Endothelial cell of umbilical vein (primary cell): Measurements from ENCODE around the gene COMP. TPM values are rescaled to one million over a fixed set of nuclear protein-coding genes. Genes with fewer than 3 reads are reported as not detected.

Experiments
- BruUV-seq: library from RNA; stranded (reverse); fragments of 400-500 nt; replicated peaks from 2 replicates; lab custom pipeline; 2021; lab: Mats Ljungman, UMichigan
- CTCF ChIA-PET: fragments of 300-600, 350-600 bp; sonication (Branson Sonifier 250); formaldehyde crosslinking; loops from one replicate; lab custom pipeline; 2021; ENCODE audit warnings: antibody characterized with exemption, inconsistent platforms; lab: Charles Lee
- POLR2A ChIA-PET: fragments of 300-600, 350-600 bp; sonication (Branson Sonifier 250); formaldehyde crosslinking; loops from one replicate; lab custom pipeline; 2021; ENCODE audit warnings: antibody characterized with exemption, inconsistent platforms; lab: Charles Lee
- DNase-seq: peaks from one replicate; pipeline ENCODE4 v3.0.0-alpha.2; 2011; ENCODE audit warnings: low read depth, low spot score
- FAIRE-seq: peaks from 2 replicates; lab custom pipeline; 2011; peaks lifted over from hg19 to GRCh38; lab: Jason Lieb, UNC
- H2AFZ ChIP-seq: 2 replicates; pipeline ENCODE4 v1.6.0; 2012; ENCODE audit warnings: low read depth, low read length, control low read depth, inconsistent platforms
- H3K27ac ChIP-seq: 2 replicates; pipeline ENCODE4 v1.5.1; 2011; ENCODE audit warnings: low read depth, mild to moderate bottlenecking, control low read depth, low read length, moderate library complexity; ENCODE audit not compliant: insufficient read depth
- H3K27me3 ChIP-seq, 2 experiments: 2 replicates each; pipeline versions ENCODE4 v1.6.0 to v1.6.1; 2011; ENCODE audit warnings: low read length in 2 of 2, mixed read lengths in 1 of 2; ENCODE audit not compliant: control insufficient read depth in 2 of 2, insufficient read depth in 2 of 2
- H3K36me3 ChIP-seq, 2 experiments: 2 replicates in 1 of 2; 3 replicates in 1 of 2; pipeline ENCODE4 v1.5.1; 2011; ENCODE audit warnings: low read length in 2 of 2, mild to moderate bottlenecking in 1 of 2, moderate library complexity in 1 of 2; ENCODE audit not compliant: control insufficient read depth in 2 of 2, insufficient read depth in 2 of 2; ENCODE audit errors: extremely low read depth in 1 of 2
- H3K4me1 ChIP-seq: 3 replicates; pipeline ENCODE4 v1.5.1; 2011; ENCODE audit warnings: mild to moderate bottlenecking, low read length; ENCODE audit not compliant: control insufficient read depth, insufficient read depth; ENCODE audit errors: extremely low read depth
- H3K4me2 ChIP-seq: 2 replicates; pipeline ENCODE4 v1.6.1; 2011; ENCODE audit warnings: low read length, control low read depth, mixed read lengths; ENCODE audit not compliant: insufficient read depth
- H3K4me3 ChIP-seq, 3 experiments: fragments of 200-600 bp in 1 of 3; sonication (generic), shearing (Covaris generic) in 1 of 3; replicated peaks in 1 of 3; 2 replicates each; pipeline ENCODE4 v1.5.1; 2011 to 2016; ENCODE audit warnings: control low read depth in 3 of 3, low read length in 3 of 3, mild to moderate bottlenecking in 2 of 3, inconsistent platforms in 1 of 3, low read depth in 1 of 3, moderate library complexity in 1 of 3; ENCODE audit not compliant: insufficient read depth in 1 of 3
- H3K79me2 ChIP-seq: 2 replicates; pipeline ENCODE4 v1.6.0; 2012; ENCODE audit warnings: low read length, inconsistent platforms; ENCODE audit not compliant: control insufficient read depth, insufficient read depth
- H3K9ac ChIP-seq: replicated peaks from 2 replicates; pipeline ENCODE3; 2011; ENCODE audit warnings: low read length, control low read depth; ENCODE audit not compliant: insufficient read depth; ENCODE audit errors: extremely low read depth
- H3K9me1 ChIP-seq: replicated peaks from 3 replicates; pipeline ENCODE4 v1.6.0; 2011; ENCODE audit warnings: mild to moderate bottlenecking, low read length; ENCODE audit not compliant: control insufficient read depth, insufficient read depth; ENCODE audit errors: extremely low read depth
- H3K9me3 ChIP-seq: replicated peaks from 2 replicates; pipeline ENCODE4 v1.5.1; 2012; ENCODE audit warnings: low read length, inconsistent platforms; ENCODE audit not compliant: control insufficient read depth, insufficient read depth
- H4K20me1 ChIP-seq: replicated peaks from 2 replicates; pipeline ENCODE3; 2011; ENCODE audit warnings: mild to moderate bottlenecking, low read length; ENCODE audit not compliant: control insufficient read depth, insufficient read depth; ENCODE audit errors: extremely low read depth
- EZH2 ChIP-seq: IDR thresholded peaks from 2 replicates; pipeline ENCODE4 v1.6.1; 2012; ENCODE audit warnings: borderline replicate concordance, low read depth, mild to moderate bottlenecking, moderate library complexity, low read length, inconsistent platforms; ENCODE audit not compliant: severe bottlenecking
- FOS ChIP-seq: IDR thresholded peaks from 2 replicates; pipeline ENCODE4 v1.6.1; 2011; ENCODE audit warnings: mild to moderate bottlenecking, low read length, moderate library complexity, borderline replicate concordance; ENCODE audit not compliant: insufficient read depth
- GATA2 ChIP-seq: IDR thresholded peaks from 2 replicates; pipeline ENCODE4 v1.7.0; 2011; ENCODE audit warnings: low read depth, mild to moderate bottlenecking, moderate library complexity, mixed read lengths, low read length; ENCODE audit not compliant: insufficient read length, insufficient read depth
- JUN ChIP-seq: IDR thresholded peaks from 2 replicates; pipeline ENCODE4 v1.6.1; 2011; ENCODE audit warnings: borderline replicate concordance, low read depth; ENCODE audit not compliant: insufficient read length, insufficient read depth
- MYC ChIP-seq: IDR thresholded peaks from one replicate; pipeline ENCODE4 v1.6.1; 2011; ENCODE audit warnings: mild to moderate bottlenecking, low read depth, low read length
- POLR2A ChIP-seq: IDR thresholded peaks from 2 replicates; pipeline ENCODE4 v1.6.1; 2012; ENCODE audit warnings: low read depth, mild to moderate bottlenecking, control low read depth, low read length
- POLR2AphosphoS5 ChIP-seq: IDR thresholded peaks from 2 replicates; pipeline ENCODE4 v1.6.1; 2012; ENCODE audit warnings: low read depth, mild to moderate bottlenecking, control low read depth, low read length, moderate library complexity; ENCODE audit not compliant: insufficient read depth
- dilution Hi-C: fragments of 300-500 bp; cut with MboI; formaldehyde crosslinking; loops from one replicate; pipeline ENCODE4 v1.15.0; 2019; ENCODE audit warnings: low sequenced_read_pairs; ENCODE audit not compliant: extremely low pct_ligation_motif_present
- intact Hi-C: fragments of 100-400 bp; cut with micrococcal nuclease; formaldehyde crosslinking; loops from one replicate; pipeline ENCODE4 v1.10.0; 2022
- polyA plus RNA-seq, 4 experiments: library from polyadenylated mRNA; depleted of rRNA in 3 of 4; stranded (reverse) in 3 of 4; unstranded in 1 of 4; fragments of >200 nt; gene quantifications; 2 replicates each; pipeline versions ENCODE4 v1.2.1 to v1.2.3, GENCODE V29; 2011 to 2012; ENCODE audit warnings: missing spikeins in 1 of 4
- total RNA-seq: library from RNA; stranded (reverse); gene quantifications from 2 replicates; pipeline ENCODE4 v1.2.3, GENCODE V29; 2021
- TF ChIP-seq, protein P1 (sequence below), 2 donors: IDR thresholded peaks; 1 replicate in 1 of 2; 2 replicates in 1 of 2; pipeline ENCODE4 v1.5.1; 2011; ENCODE audit warnings: low read length in 2 of 2, mild to moderate bottlenecking in 2 of 2, moderate library complexity in 2 of 2, control low read depth in 1 of 2, inconsistent platforms in 1 of 2, low read depth in 1 of 2; ENCODE audit not compliant: insufficient read depth in 1 of 2; ENCODE audit errors: extremely low read depth in 1 of 2
- TF ChIP-seq, protein P2 (sequence below): IDR thresholded peaks from 2 replicates; pipeline ENCODE4 v1.6.1; 2011; ENCODE audit not compliant: insufficient read depth, insufficient read length

COMP gene
- total and polyA plus RNA-seq, 2 donors (not counting 3 experiments of a cell fraction or from before 2014, with no cell fraction given), result not detected

DNA sequence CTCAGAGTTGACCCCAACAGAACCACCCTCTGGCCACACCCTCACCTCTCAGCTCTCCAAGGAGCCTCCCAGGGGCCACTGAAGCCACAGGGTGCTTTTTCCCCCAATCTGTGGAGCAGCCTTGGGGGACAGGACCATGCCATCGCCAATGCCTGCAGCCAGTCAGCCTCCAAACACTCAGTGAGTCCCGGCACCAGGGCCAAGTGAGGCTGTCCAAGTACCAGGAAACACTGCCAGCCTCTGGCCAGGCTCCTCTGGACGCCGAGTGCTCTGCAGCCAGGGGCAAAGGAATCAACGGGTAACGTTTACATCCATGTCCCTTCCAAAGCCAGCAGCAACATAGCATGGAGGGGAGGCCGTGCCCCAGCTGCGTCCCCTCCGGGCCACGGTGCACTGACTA lies 9.5 kb upstream of the COMP start:
- no peaks in the 10 kb centered on the region for H3K36me3 ChIP-seq
- no peaks in the 10 kb centered on the region for H4K20me1 ChIP-seq
- BruUV-seq, result no TSS peak
- ChIA-PET POLR2A (no interaction called here), CTCF (interaction anchor here (1.8 kb wide), 1 partner anchor 46 kb away, joined by 7 read pairs; no protein-coding TSS in a partner anchor)
- no peaks in the 10 kb centered on the region for H3K4me1 ChIP-seq
- no peak overlapping the region for H2AFZ ChIP-seq
- H3K4me2 ChIP-seq, result no peak overlapping the region
- peaks cover 10% of the 10 kb centered on the region in 2 experiments for H3K27me3 ChIP-seq
- DNase-seq, result no peak
- H3K9me3 ChIP-seq, result no peaks in the 10 kb centered on the region
- H3K9ac ChIP-seq, result no peak overlapping the region
- no peak overlapping the region for H3K4me3 ChIP-seq
- FAIRE-seq, result no peak
- no peaks in the 10 kb centered on the region for H3K79me2 ChIP-seq
- no peaks in the 10 kb centered on the region for H3K9me1 ChIP-seq
- no peak overlapping the region for H3K27ac ChIP-seq
- dilution Hi-C loops (no loop called here), intact Hi-C loops (no loop called here)
- TF ChIP-seq POLR2A (no peak), JUN (no peak), GATA2 (no peak), POLR2AphosphoS5 (no peak), FOS (no peak), MYC (no peak)
- TF ChIP-seq, protein P1, sequence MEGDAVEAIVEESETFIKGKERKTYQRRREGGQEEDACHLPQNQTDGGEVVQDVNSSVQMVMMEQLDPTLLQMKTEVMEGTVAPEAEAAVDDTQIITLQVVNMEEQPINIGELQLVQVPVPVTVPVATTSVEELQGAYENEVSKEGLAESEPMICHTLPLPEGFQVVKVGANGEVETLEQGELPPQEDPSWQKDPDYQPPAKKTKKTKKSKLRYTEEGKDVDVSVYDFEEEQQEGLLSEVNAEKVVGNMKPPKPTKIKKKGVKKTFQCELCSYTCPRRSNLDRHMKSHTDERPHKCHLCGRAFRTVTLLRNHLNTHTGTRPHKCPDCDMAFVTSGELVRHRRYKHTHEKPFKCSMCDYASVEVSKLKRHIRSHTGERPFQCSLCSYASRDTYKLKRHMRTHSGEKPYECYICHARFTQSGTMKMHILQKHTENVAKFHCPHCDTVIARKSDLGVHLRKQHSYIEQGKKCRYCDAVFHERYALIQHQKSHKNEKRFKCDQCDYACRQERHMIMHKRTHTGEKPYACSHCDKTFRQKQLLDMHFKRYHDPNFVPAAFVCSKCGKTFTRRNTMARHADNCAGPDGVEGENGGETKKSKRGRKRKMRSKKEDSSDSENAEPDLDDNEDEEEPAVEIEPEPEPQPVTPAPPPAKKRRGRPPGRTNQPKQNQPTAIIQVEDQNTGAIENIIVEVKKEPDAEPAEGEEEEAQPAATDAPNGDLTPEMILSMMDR (IDR thresholded peaks at IDR 0.05; ENCODE audit: extremely low read depth in 1 of 2, insufficient read depth in 1 of 2, low read depth in 1 of 2, low read length in 2 of 2), result no peak

DNA sequence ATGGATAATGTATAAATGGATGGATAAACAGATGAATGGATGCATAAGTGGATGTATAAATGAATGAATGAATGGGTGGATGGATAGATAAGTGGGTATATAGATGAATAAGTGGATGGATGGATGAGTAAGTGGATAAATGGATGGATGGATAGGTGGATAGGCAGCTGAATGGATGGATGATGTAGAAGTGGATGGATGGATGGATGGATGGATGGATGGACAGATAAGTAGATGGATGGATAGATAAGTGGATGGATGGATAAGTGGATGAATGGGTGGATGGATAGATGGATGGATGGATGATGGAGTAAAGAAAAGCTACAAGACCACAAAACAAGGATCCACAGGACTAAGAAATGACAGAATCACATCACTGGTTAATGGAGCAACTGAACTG lies 9.0 kb upstream of the COMP start:
- no peaks in the 10 kb centered on the region for H3K4me1 ChIP-seq
- CTCF ChIA-PET, result no interaction called here
- H3K9me1 ChIP-seq, result no peaks in the 10 kb centered on the region
- H2AFZ ChIP-seq, result no peak overlapping the region
- no peak overlapping the region for H3K9ac ChIP-seq
- no peaks in the 10 kb centered on the region for H3K79me2 ChIP-seq
- no peak overlapping the region for H3K27ac ChIP-seq
- H3K4me3 ChIP-seq, result no peak overlapping the region
- no TSS peak for BruUV-seq
- intact Hi-C loops (no loop called here), dilution Hi-C loops (no loop called here)
- FAIRE-seq (no peak), DNase-seq (no peak)
- H3K9me3 ChIP-seq, result no peaks in the 10 kb centered on the region
- peaks cover 10 to 12% of the 10 kb centered on the region in 2 experiments for H3K27me3 ChIP-seq
- H3K4me2 ChIP-seq, result no peak overlapping the region
- H4K20me1 ChIP-seq, result no peaks in the 10 kb centered on the region
- TF ChIP-seq POLR2A, result no peak
- TF ChIP-seq GATA2, result no peak
- TF ChIP-seq POLR2AphosphoS5, result no peak
- TF ChIP-seq EZH2, result no peak
- TF ChIP-seq, protein P2, sequence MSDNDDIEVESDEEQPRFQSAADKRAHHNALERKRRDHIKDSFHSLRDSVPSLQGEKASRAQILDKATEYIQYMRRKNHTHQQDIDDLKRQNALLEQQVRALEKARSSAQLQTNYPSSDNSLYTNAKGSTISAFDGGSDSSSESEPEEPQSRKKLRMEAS, result no peak
- TF ChIP-seq, protein P1 (IDR thresholded peaks at IDR 0.05; ENCODE audit: extremely low read depth in 1 of 2, insufficient read depth in 1 of 2, low read depth in 1 of 2, low read length in 2 of 2), result no peak
- no peak for TF ChIP-seq FOS
- no peak for TF ChIP-seq MYC
- no peak for TF ChIP-seq JUN
- H3K36me3 ChIP-seq, result no peaks in the 10 kb centered on the region
- POLR2A ChIA-PET, result no interaction called here
